DOHH2 (cell line): ENCODE measurements around the gene CCDC54.

ENCODE experiments used
- H3F3A ChIP-seq: fragments of 200-600 bp; sonication (generic), shearing (Covaris generic); 2 replicates; pipeline ENCODE4 v1.6.0; 2016; ENCODE audit warnings: antibody characterized with exemption, mild to moderate bottlenecking; ENCODE audit not compliant: control insufficient read depth, insufficient read depth
- H3K27ac ChIP-seq: fragments of 200-600 bp; sonication (generic); 2 replicates; pipeline ENCODE4 v1.5.1; 2014; ENCODE audit warnings: low read depth, mild to moderate bottlenecking, low read length, moderate library complexity
- H3K27me3 ChIP-seq: fragments of 200-600 bp; sonication (generic); 2 replicates; pipeline ENCODE4 v1.6.1; 2014; ENCODE audit warnings: mild to moderate bottlenecking, low read length, mixed read lengths; ENCODE audit not compliant: control insufficient read depth
- H3K36me3 ChIP-seq: fragments of 200-600 bp; sonication (generic); 2 replicates; pipeline ENCODE4 v1.6.1; 2014; ENCODE audit warnings: mild to moderate bottlenecking, low read length, moderate library complexity, mixed read lengths; ENCODE audit not compliant: control insufficient read depth
- H3K4me1 ChIP-seq: fragments of 200-600 bp; sonication (generic); 2 replicates; pipeline ENCODE4 v1.6.1; 2014; ENCODE audit warnings: mild to moderate bottlenecking, low read length, mixed read lengths; ENCODE audit not compliant: control insufficient read depth
- H3K4me2 ChIP-seq: fragments of 200-600 bp; sonication (generic); 2 replicates; pipeline ENCODE4 v1.6.0; 2014; ENCODE audit warnings: mild to moderate bottlenecking, low read length, moderate library complexity
- H3K4me3 ChIP-seq: fragments of 200-600 bp; sonication (generic); 2 replicates; pipeline ENCODE4 v1.5.1; 2014; ENCODE audit warnings: mild to moderate bottlenecking, low read length, mixed read lengths
- H3K79me2 ChIP-seq: fragments of 200-600 bp; sonication (generic); 2 replicates; pipeline ENCODE4 v1.6.1; 2014; ENCODE audit warnings: mild to moderate bottlenecking, low read length, mixed read lengths; ENCODE audit not compliant: control insufficient read depth
- H3K9me2 ChIP-seq: fragments of 200-600 bp; sonication (generic); replicated peaks from 2 replicates; pipeline ENCODE4 v1.6.1; 2014; ENCODE audit warnings: mild to moderate bottlenecking, low read length, mixed read lengths; ENCODE audit not compliant: control insufficient read depth
- H3K9me3 ChIP-seq: fragments of 200-600 bp; sonication (generic); 2 replicates; pipeline ENCODE4 v1.6.1; 2014; ENCODE audit warnings: antibody characterized with exemption, low read length, mixed read lengths; ENCODE audit not compliant: control insufficient read depth, insufficient read depth
- H4K20me1 ChIP-seq: fragments of 200-600 bp; sonication (generic); 2 replicates; pipeline ENCODE4 v1.6.0; 2014; ENCODE audit warnings: low read depth, mild to moderate bottlenecking, antibody characterized with exemption, low read length, moderate library complexity; ENCODE audit not compliant: control insufficient read depth, insufficient read depth
- CTCF ChIP-seq: fragments of 200-600 bp; sonication (generic); IDR thresholded peaks from one replicate; pipeline ENCODE4 v1.5.1; 2014; ENCODE audit warnings: antibody characterized with exemption, mild to moderate bottlenecking, low read depth, low read length; ENCODE audit not compliant: poor library complexity, severe bottlenecking
- EZH2phosphoT487 ChIP-seq: fragments of 200-600 bp; sonication (generic); IDR thresholded peaks from 2 replicates; pipeline ENCODE4 v1.6.1; 2017; ENCODE audit warnings: borderline replicate concordance, mild to moderate bottlenecking, antibody characterized with exemption, low read length, moderate library complexity, mixed read lengths

The CCDC54 gene

GRCh38 chr3:107395066-107395465 is 17.8 kb downstream of the CCDC54 start:
- TF ChIP-seq CTCF (no peak), EZH2phosphoT487 (no peak)
- no peaks in the 10 kb centered on the region for H3K27me3 ChIP-seq
- no peaks in the 10 kb centered on the region for H4K20me1 ChIP-seq

GRCh38 chr3:107401301-107401700 is 24.1 kb downstream of the CCDC54 start:
- Histone ChIP-seq H3K79me2 (no peaks in the 10 kb centered on the region), H3K4me2 (no peak overlapping the region), H3K9me3 (no peaks in the 10 kb centered on the region), H3K4me1 (no peaks in the 10 kb centered on the region), H3K27ac (no peak overlapping the region), H3K36me3 (no peaks in the 10 kb centered on the region), H3F3A (no peaks in the 10 kb centered on the region), H3K27me3 (no peaks in the 10 kb centered on the region), H3K4me3 (no peak overlapping the region), H4K20me1 (no peaks in the 10 kb centered on the region), H3K9me2 (no peaks in the 10 kb centered on the region)
- TF ChIP-seq CTCF, result no peak
- TF ChIP-seq EZH2phosphoT487, result no peak

More at GRCh38 chr3:107395066-107395465, 17.8 kb downstream of the CCDC54 start:
- Histone ChIP-seq H3F3A (no peaks in the 10 kb centered on the region), H3K36me3 (no peaks in the 10 kb centered on the region), H3K4me1 (no peaks in the 10 kb centered on the region), H3K9me3 (no peaks in the 10 kb centered on the region), H3K4me3 (no peak overlapping the region), H3K79me2 (no peaks in the 10 kb centered on the region), H3K4me2 (no peak overlapping the region), H3K9me2 (no peaks in the 10 kb centered on the region), H3K27ac (no peak overlapping the region)

GRCh38 chr3:107402214-107402613 is 25.0 kb downstream of the CCDC54 start:
- Histone ChIP-seq H3K4me1 (no peaks in the 10 kb centered on the region), H3K4me3 (no peak overlapping the region), H3K9me2 (no peaks in the 10 kb centered on the region), H3K27me3 (no peaks in the 10 kb centered on the region), H3K36me3 (no peaks in the 10 kb centered on the region), H3K9me3 (no peaks in the 10 kb centered on the region), H3K27ac (no peak overlapping the region), H4K20me1 (no peaks in the 10 kb centered on the region), H3F3A (no peaks in the 10 kb centered on the region), H3K4me2 (no peak overlapping the region), H3K79me2 (no peaks in the 10 kb centered on the region)
- no peak for TF ChIP-seq EZH2phosphoT487
- no peak for TF ChIP-seq CTCF
